ENCODE results near the gene SLC26A6.

The SLC26A6 gene

DNA sequence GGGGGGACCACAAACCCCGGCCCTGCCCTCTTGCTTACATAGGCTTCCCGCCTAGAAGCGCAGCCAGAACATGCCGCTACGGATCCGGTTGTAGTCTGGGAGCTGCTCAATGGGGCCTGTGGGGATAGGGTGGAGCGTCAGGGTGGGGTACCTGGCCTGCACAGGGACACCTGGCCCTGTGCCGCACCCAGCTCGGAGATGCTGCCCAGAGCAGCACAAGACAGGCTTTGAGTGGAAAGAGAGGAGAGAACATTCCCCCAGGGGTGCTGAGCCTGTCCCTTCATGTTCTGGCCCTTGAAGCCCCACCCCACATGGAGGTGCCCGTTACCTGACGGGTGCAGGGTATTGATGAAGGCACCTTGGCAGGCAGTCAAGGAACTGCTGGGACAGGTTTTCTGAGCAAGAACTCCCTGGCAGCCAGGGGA lies 36.2 kb downstream of the SLC26A6 start:
- DNase-seq = no peak

DNA sequence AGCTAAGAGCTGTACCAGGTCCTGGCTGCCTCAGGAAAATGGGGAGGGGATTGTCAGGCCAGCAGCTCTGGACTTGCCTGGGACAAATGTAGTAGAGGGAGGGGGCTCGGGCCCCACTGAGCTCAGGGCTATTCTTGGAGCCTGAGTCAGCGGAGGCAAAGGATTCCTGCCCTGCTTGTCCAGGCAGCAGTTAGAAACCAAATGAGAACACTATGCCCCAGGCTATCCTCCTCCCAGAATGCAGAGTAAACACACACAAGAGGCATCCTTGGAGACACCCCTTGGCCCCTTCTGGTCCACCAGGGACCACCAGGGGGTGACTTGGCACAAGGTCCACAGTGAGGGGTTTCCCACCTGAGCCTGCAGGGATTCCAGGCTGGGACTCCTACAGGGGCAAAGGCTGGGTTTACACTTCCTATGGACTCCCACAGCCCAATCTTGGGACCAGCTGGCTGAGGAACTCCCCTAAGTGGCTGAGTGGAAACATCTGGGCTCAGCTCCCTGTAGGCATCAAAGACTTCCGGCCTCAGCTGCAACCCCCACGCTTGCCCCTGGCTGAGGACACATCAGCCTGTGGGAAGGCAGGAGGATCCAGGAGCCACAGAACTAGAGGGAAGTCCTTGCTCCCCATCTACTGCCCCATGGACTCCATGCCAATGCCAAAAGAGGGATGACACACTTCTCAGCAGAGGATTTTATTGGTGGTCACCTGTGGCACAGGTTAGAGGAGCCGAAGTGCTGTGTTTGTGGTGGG lies 36.8 kb downstream of the SLC26A6 start:
- DNase-seq (no peak), ATAC-seq (no peak)

More for the DNA sequence above, 36.2 kb downstream of the SLC26A6 start:
- no peak for ATAC-seq

DNA sequence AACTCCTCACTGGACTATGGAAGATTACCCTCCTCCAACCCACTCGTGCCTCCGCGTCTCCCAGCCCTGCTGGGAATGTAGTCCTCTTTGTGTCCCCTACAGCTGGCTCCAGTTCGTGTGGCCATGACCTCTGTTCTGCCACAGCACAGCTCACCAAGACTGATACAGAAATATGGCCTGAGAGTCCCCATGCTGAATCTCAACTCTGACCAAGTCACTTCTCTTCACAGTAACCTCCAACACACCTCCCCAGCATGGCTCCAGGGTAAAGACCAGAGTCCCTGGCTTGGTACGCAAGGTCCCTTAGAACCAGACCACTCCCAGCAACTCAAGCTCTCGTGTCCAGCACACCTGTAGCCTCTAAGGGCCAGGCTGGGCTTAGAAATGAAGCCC lies 37.9 kb downstream of the SLC26A6 start:
- DNase-seq = no peak
- no peak for ATAC-seq

DNA sequence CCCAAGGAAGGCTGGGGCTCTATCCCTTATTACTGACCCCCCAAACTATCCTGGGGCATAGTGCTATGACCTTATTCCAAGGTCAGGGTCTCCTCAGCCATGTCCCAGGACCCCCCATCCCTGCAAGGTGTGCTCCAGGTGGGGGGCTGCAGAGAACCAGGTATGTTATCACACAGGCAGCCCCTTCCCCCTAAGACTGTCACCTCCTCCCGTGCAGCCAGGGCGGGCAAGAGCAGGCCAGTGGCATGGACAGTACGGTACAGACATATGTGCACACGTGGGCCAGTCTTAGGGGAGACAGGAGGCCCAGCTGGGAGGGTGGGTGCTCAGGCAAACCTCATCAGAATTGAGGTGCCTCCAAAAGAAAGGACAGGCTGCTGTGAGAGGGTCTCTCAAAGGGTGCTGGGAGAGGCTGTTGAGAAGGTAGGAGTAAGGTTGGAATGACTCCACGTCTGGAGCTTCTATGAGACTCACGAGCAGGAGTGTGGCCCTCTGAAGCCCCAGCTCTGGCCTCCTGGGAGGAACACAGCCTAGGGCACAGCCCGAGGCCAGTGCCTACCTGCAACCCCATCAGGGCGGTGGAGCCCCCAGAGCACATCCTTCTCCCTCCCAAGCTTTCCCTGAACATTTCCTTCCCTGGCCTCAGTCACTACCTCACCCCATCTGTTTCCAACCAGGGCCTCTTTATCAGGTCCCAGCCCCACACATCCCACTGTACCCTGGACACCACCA lies 38.4 kb downstream of the SLC26A6 start:
- ATAC-seq = no peak
- DNase-seq = no peak

DNA sequence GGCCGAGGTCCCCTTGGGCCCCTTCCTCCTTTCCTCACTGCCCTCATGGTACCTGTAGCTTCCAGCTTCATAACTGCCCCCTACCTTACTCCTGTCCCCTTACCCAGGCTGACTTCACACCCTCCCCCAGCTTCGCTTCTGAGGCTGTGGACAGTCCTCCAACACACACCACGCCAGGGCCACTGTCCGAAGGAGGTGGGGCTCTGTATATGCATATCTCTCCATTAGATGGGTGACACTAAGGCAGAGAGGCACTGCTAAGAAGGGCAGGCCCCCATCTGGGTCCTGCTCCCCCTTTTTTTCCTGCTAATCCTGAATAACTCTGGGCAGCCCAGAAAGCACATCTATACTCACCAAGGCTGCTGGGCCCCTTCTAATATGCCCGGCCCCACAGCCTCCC lies 39.1 kb downstream of the SLC26A6 start:
- DNase-seq (no peak), ATAC-seq (no peak)

DNA sequence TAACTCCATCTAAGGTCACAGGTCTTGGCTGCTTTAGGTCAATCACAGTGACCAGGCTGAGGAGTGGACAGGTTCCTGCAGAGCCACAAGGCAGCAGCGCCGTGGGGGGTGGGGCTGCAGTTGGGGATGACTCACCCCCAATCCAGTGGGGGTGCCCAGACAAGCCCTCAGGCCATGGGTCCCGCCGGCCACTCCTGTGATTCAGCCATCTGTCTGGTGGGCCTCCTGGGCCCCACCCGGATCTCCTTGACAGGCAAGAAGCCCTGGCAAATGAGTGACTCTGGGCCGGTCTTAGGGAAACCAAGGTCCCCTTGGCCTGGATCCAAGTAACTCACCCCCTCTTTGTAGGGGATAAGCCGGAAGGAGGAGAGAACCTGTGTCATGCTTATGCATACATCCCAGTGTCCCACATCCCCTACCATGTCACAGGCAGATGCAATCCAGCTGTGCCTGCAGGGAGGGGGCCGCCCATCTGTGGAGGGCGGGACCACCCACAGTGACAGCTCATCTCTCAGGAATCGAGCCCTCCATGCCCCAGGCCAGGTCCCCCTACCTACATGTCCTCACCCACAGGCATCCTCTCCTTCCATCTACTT lies 39.6 kb downstream of the SLC26A6 start:
- ATAC-seq (no peak), DNase-seq (no peak)

DNA sequence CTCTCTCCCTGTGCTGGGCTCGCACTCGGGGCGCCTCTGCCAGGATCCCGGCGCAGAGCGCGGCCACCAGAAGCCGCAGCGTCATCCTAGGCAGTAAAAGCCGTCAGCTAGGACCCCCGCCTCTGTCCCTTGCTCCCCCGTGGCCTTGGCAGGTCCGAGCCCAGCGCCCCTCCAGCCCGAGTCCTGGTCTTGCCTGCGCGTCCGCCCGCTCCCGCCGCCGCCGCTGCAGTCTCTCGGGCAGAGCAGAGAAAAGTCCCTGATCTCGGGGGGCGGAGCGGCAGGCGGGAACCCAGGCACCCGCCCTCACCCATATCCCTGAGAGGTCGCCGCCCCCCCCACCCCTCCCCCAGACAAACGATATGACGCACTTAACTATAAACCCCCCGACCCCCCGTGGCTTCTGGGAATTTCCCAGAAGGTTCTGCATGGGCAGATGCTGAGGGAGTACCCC lies 40.2 kb downstream of the SLC26A6 start, which contains the start of gene COL7A1:
Gene COL7A1, minus strand, starts transcription at position 255 of the 451 bp plus-strand sequence. Its CDS starts 170 bp downstream, at position 85.
- ATAC-seq (no peak), DNase-seq (no peak)

DNA sequence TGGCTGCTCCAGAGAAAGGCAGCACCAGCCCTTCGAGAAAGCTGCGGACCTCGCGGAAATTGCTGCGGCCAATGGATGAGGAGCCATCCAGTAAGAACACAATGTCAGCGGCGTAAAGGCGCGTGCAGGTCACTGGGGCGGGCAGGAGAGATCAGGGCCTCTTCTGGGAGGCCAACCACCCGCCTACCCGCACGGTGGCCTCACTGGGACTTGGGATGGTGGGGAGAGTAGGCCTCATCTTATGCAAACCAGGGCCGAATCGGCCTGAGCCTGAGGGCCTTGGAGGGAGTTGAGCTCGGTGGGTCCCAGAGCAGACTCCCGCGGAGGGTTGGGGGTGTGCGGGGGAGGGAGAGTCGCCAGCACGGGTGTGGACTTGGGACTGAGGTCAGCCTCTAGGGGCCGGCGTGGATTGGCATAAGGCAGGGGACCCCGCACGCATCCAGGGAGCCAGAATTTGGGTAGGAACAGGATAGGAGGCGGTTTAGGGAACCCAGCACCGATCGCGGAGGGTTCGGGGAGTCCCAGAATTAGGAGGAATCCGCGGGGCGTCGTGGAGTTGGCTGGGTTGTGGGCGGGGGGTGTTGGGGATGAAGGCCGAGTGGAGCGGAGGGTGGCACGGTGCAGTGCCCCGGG lies 40.7 kb downstream of the SLC26A6 start:
- no peak for ATAC-seq

DNA sequence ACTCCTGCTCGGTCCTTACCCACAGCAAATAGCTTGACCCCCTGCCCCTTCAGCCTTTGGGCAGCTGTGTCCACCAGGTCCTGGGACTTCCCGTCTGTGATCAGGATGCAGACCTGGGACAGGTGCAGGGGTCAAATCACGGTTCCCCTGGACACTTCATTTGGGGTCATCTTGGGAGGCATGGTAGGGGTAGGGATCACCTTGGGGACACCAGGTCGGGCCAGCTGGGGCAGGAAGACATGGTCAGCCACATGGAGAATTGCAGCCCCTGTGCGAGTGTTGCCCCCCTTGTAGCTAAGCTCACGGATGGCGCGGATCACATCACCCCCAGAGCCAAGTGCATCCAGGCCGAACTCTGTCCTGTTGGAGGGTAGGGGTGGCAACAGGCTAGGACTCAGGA lies 41.9 kb downstream of the SLC26A6 start:
- ATAC-seq (no peak), DNase-seq (no peak)

More for the DNA sequence above, 40.7 kb downstream of the SLC26A6 start:
- DNase-seq = no peak

DNA sequence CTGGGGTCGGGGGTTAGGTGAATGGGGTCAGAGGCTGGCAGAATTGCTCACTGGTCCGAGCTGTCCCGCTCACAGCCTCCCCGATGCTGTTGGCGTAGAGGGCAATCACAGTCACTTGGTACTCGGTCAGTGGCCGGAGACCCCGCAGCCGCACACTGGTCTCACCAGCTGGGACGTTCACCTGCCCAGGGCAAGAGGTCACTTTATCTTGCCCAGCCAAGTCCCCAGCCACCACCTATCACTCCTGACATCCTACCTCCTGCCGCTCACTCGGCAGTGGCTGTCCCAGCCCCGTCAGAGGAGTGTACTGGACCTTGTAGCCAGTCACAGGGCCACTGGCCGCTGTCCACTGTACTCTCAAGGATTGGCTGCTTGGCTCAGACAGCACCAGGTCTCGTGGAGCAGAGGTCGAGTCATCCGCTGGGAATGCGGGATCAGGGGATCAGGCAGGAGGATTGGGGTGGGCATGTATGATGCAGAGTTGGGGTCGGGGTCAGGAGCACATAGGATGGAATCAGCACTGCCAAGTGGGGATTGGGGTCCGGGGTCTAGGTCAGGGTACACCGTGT lies 42.7 kb downstream of the SLC26A6 start:
- no peak for ATAC-seq
- no peak for DNase-seq

DNA sequence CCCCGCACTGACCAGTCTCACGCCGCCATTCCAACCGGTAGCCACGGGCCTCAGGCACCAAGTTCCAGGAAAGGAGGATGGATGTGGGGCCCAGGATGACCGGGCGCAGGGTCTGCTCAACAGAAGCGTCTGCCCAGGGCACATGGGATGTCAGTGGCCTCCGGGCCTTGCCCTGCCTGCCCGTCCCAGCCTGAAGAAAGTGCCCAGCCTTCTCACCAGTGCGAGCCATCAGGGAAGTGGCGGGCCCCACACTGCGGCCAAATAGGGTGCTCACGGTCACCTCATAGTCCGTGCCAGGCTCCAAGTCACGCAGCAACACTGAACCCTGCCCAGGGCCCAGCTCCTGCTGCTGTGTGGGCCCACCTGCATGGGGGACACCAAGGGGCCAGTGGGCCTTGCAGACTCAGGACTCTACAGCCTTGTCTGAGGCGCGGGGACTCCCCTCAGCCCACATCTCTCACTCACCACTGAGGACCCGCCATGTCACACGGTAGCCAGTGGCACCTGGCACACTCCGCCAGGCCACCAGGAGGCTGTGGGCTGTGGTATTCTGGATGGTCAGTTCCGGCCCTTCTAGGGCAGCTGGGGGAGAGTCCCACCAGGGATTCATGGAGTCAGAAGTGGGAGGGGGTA lies 43.3 kb downstream of the SLC26A6 start:
- ATAC-seq (no peak), DNase-seq (no peak)

DNA sequence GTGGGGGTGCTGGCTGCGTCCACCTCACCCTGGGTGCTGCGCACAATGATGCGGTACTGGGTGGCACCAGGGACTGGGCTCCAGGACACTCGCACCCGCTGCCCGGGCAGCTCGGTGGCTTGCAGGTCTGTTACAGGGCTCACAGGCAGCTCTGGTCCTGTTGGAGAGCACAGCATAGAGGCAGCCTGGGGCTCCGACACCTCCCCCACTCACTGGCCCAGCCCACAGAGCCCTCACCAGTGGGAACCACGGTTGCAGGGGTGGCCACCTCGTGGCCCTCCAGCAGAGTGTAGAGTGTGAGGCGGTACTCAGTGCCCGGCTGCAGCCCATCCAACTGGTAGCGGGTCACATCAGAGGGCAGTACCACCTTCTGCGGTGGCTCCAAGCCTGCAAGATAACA lies 43.8 kb downstream of the SLC26A6 start:
- DNase-seq (no peak), ATAC-seq (no peak)

DNA sequence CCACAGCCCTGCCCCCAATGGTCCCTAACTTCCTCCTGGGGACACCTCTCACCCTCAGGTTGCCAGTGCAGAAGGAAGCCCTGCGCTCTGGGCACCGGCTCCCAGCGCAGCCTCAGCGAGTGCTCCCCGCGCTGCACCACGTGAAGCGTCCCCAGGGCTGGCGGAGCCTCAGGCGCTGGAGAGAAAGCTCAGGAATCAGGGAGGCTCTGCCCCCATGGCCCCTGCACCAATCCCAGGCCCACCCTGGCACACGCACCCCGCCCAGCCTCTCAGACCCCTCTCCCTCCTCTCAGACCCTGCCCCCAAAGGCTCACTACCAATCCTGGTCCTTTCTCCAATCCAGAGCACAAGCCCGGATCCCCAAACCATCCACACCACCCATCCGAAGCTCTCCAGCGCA lies 47.0 kb downstream of the SLC26A6 start:
- ATAC-seq (no peak), DNase-seq (no peak)

DNA sequence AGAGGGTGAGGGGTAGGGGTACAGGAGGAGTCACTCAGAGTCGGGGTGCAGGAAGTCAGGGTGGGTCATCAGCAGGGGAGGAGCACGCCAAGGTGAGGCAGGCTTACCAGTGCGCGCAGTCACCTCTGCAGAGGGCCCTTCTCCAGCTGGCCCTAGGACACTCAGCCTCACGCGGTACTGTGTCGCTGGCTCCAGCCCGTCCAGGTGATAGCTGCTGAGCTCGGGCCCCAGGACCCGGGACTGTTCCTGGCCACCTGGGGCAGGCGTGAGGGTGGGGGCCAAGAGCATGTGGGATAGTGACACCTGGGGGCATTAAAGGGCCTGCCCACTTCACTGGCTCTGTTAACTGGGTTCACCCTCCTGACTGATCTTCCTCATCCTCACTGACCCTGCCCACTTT lies 47.6 kb downstream of the SLC26A6 start:
- ATAC-seq = no peak
- DNase-seq = no peak

DNA sequence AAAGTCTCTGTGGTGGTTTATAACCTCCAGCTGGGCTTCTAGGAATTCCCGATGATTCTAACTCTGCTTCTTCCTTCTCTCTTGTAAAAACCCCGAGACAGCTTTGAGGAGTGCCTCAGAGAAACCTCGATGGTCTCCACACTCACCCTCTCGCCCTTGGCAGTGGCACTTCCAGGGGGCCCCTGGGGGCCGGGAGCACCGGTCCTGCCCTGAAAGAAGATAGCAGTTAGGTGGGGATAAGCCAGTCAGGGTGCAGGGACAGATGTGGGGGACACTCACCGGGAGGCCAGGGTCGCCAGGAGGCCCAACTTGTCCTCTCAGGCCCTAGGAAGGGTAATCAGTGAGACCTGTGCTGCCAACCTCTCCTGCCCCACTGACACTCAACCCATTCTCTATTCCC lies 49.9 kb downstream of the SLC26A6 start:
- no peak for DNase-seq
- ATAC-seq = no peak

DNA sequence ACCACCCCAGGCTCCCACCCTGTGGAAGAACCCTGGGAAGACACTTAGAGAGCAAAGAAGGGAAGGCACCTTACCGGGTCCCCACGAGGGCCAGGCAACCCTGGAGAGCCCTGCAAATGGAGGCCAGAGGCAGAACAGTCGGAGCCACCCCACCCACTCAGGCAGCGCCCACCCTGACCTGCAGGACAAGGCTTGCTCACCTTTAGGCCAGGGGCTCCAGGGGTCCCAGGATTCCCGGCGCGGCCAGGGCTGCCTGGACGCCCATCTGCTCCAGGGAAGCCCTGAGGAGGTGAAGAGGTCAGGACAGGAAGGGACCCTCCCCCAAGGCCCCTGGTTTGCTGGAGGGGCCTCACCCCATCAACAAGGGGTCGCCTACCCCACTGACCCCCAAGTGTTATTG lies 50.4 kb downstream of the SLC26A6 start:
- ATAC-seq (no peak), DNase-seq (no peak)

DNA sequence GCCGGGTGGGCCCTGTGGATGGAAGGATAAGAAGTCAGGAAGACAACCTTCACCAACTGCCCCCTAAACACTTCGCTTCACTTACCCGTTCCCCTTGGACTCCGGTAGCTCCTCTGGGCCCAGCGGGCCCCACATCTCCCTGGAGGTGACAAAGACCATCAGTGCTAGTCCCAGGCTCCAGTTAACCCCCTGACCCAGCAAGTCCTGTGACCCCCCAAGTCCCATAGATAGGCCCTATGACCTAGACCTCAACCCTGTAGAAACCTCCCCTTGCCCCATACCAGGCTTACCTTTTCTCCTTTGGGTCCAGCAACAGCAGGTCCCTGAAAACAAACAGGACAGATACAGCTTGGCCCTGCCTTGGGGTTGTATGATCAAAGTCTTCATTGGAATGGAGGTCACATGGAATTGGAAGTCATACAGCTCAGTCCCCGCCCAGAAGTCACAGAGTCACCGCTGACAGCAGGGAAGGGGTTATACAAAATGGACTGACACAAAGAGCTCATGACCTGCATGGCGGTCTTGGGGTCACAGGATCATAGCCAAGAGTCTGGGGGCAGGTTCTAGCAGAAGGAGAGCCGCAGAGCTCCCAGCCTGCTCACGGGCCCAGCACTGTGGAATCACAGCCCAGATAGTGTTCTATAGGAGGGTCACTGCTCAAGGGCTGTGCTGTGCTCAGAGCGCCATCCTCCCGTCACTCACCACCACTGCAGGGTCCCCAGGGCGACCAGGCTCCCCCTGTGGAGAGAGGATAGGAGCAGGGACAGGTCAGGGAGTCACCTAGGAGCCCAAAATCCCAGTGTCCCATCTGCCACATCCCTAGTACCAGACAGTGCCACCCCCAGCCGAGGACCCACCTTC lies 53.4 kb downstream of the SLC26A6 start:
- DNase-seq = no peak
- no peak for ATAC-seq

DNA sequence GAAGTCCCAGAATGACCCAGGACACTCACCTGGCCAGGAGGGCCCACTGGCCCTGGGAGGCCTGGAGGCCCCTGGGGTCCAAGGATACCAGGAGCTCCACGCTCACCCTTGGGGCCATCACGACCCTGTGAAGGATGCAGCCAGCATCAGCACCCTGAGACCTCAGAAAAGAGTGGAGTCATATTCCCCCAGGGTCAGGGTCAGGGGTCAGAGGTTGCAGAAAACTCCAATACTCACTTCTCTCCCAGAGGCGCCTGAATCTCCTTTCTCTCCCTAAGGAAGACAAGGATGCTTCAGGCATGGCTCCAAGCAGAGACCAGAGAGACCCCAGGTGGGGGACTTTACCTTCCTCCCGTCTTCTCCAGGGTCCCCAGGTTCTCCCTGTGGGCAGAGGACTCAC lies 58.6 kb downstream of the SLC26A6 start:
- DNase-seq (no peak), ATAC-seq (no peak)
